Astrocyte (in vitro differentiated cells and primary cell): ENCODE measurements around the gene GAPVD1. TPM values are rescaled to one million over a fixed set of nuclear protein-coding genes. Genes with fewer than 3 reads are reported as not detected.

ENCODE experiments used
- DNase-seq: peaks from one replicate; pipeline ENCODE4 v3.0.0-alpha.2; 2010; ENCODE audit warnings: low read depth
- FAIRE-seq: peaks from 2 replicates; lab custom pipeline; 2011; peaks lifted over from hg19 to GRCh38; lab: Jason Lieb, UNC
- H2AFZ ChIP-seq: 2 replicates; pipeline ENCODE4 v1.6.0; 2012; ENCODE audit warnings: low read depth, low read length, inconsistent platforms
- H3K27ac ChIP-seq: 2 replicates; pipeline ENCODE4 v1.5.1; 2011; ENCODE audit warnings: low read depth, low read length, inconsistent platforms
- H3K27me3 ChIP-seq: 2 replicates; pipeline ENCODE4 v1.6.0; 2011; ENCODE audit warnings: low read length, inconsistent platforms; ENCODE audit not compliant: insufficient read depth
- H3K36me3 ChIP-seq: 2 replicates; pipeline ENCODE4 v1.5.1; 2011; ENCODE audit warnings: low read length, inconsistent platforms; ENCODE audit not compliant: insufficient read depth
- H3K4me1 ChIP-seq: 2 replicates; pipeline ENCODE4 v1.5.1; 2011; ENCODE audit warnings: low read length, inconsistent platforms; ENCODE audit not compliant: insufficient read depth
- H3K4me2 ChIP-seq: 2 replicates; pipeline ENCODE4 v1.6.0; 2012; ENCODE audit warnings: low read length, inconsistent platforms
- H3K4me3 ChIP-seq: 2 replicates; pipeline ENCODE4 v1.5.1; 2011; ENCODE audit warnings: low read depth, mild to moderate bottlenecking, low read length, inconsistent platforms; ENCODE audit not compliant: insufficient read depth
- H3K79me2 ChIP-seq: 2 replicates; pipeline ENCODE4 v1.6.0; 2012; ENCODE audit warnings: mild to moderate bottlenecking, low read length, inconsistent platforms; ENCODE audit not compliant: insufficient read depth
- H3K9ac ChIP-seq: 2 replicates; pipeline ENCODE4 v1.6.0; 2012; ENCODE audit warnings: mild to moderate bottlenecking, low read length, inconsistent platforms
- H3K9me3 ChIP-seq: 2 replicates; pipeline ENCODE4 v1.5.1; 2012; ENCODE audit warnings: low read depth, mild to moderate bottlenecking, low read length, inconsistent platforms; ENCODE audit not compliant: insufficient read depth
- H4K20me1 ChIP-seq: 2 replicates; pipeline ENCODE4 v1.6.0; 2012; ENCODE audit warnings: low read length, inconsistent platforms; ENCODE audit not compliant: insufficient read depth
- H3K27ac Mint-ChIP-seq: one replicate; pipeline ENCODE4 v1.8.0; 2021; ENCODE audit warnings: mild to moderate bottlenecking, mixed read lengths; ENCODE audit not compliant: unreplicated experiment
- H3K27me3 Mint-ChIP-seq: one replicate; pipeline ENCODE4 v1.8.0; 2021; ENCODE audit warnings: low read depth, mixed read lengths; ENCODE audit not compliant: unreplicated experiment
- H3K36me3 Mint-ChIP-seq: one replicate; pipeline ENCODE4 v1.8.0; 2021; ENCODE audit warnings: low read depth, mixed read lengths; ENCODE audit not compliant: unreplicated experiment
- H3K4me1 Mint-ChIP-seq: one replicate; pipeline ENCODE4 v1.8.0; 2021; ENCODE audit warnings: low read depth, mixed read lengths; ENCODE audit not compliant: unreplicated experiment
- H3K4me3 Mint-ChIP-seq: one replicate; pipeline ENCODE4 v1.8.0; 2021; ENCODE audit warnings: mild to moderate bottlenecking, moderate library complexity, mixed read lengths; ENCODE audit not compliant: unreplicated experiment
- H3K9me3 Mint-ChIP-seq: one replicate; pipeline ENCODE4 v1.8.0; 2021; ENCODE audit warnings: mild to moderate bottlenecking, mixed read lengths; ENCODE audit not compliant: unreplicated experiment
- CTCF ChIP-seq: IDR thresholded peaks from 2 replicates; pipeline ENCODE4 v1.5.1; 2011; ENCODE audit warnings: low read depth, mild to moderate bottlenecking, inconsistent platforms, low read length, moderate library complexity; ENCODE audit not compliant: insufficient read depth
- EZH2 ChIP-seq: IDR thresholded peaks from 2 replicates; pipeline ENCODE4 v1.6.1; 2012; ENCODE audit warnings: mild to moderate bottlenecking, low read length, inconsistent platforms; ENCODE audit not compliant: insufficient read depth
- total RNA-seq: library from RNA; stranded (reverse); gene quantifications from 2 replicates; pipeline ENCODE4 v1.2.1, GENCODE V29; 2021

Gene GAPVD1
- total RNA-seq, 1 donor from 2014 or later: 54.4 TPM

GRCh38 chr9:125359011-125359410, 97.4 kb downstream of the GAPVD1 start:
- Histone ChIP-seq H3K4me1 (no peaks in the 10 kb centered on the region), H3K9me3 (no peaks in the 10 kb centered on the region), H3K4me3 (no peak overlapping the region), H3K9ac (no peak overlapping the region), H3K27me3 (no peaks in the 10 kb centered on the region), H3K36me3 (peaks cover 59% of the 10 kb centered on the region), H3K79me2 (no peaks in the 10 kb centered on the region), H4K20me1 (peaks cover 12% of the 10 kb centered on the region), H2AFZ (no peak overlapping the region), H3K27ac (no peak overlapping the region), H3K4me2 (no peak overlapping the region)
- Mint-ChIP-seq H3K9me3 (no peaks in the 10 kb centered on the region), H3K27ac (no peak overlapping the region), H3K4me3 (no peak overlapping the region), H3K27me3 (no peaks in the 10 kb centered on the region), H3K4me1 (no peaks in the 10 kb centered on the region), H3K36me3 (peaks cover 7% of the 10 kb centered on the region)
- no peak for FAIRE-seq
- DNase-seq: no peak
- TF ChIP-seq CTCF (no peak), EZH2 (no peak)

- H4K20me1 ChIP-seq: peaks cover 12% of the 10 kb centered on the region
- DNase-seq: no peak
- H3K4me3 ChIP-seq: no peak overlapping the region
- no peak overlapping the region for H3K9ac ChIP-seq
- peaks cover 47% of the 10 kb centered on the region for H3K36me3 ChIP-seq
- Mint-ChIP-seq H3K4me3 (no peak overlapping the region), H3K27me3 (no peaks in the 10 kb centered on the region), H3K36me3 (peaks cover 7% of the 10 kb centered on the region), H3K27ac (no peak overlapping the region), H3K9me3 (no peaks in the 10 kb centered on the region), H3K4me1 (no peaks in the 10 kb centered on the region)
- no peak overlapping the region for H2AFZ ChIP-seq
- no peak for FAIRE-seq
- H3K79me2 ChIP-seq: no peaks in the 10 kb centered on the region
- no peaks in the 10 kb centered on the region for H3K9me3 ChIP-seq
- H3K4me1 ChIP-seq: no peaks in the 10 kb centered on the region
- no peak overlapping the region for H3K27ac ChIP-seq
- H3K4me2 ChIP-seq: no peak overlapping the region
- no peaks in the 10 kb centered on the region for H3K27me3 ChIP-seq
- TF ChIP-seq CTCF: no peak
- TF ChIP-seq EZH2: no peak
These were observed 99.0 kb downstream of the GAPVD1 start for GRCh38 chr9:125360601-125361000.

- Histone ChIP-seq H3K9me3 (no peaks in the 10 kb centered on the region), H3K4me1 (no peaks in the 10 kb centered on the region), H3K9ac (no peak overlapping the region), H4K20me1 (peaks cover 12% of the 10 kb centered on the region), H3K36me3 (peaks cover 39% of the 10 kb centered on the region), H3K4me3 (no peak overlapping the region), H3K27ac (no peak overlapping the region), H3K79me2 (no peaks in the 10 kb centered on the region), H3K4me2 (no peak overlapping the region), H3K27me3 (no peaks in the 10 kb centered on the region), H2AFZ (no peak overlapping the region)
- no peaks in the 10 kb centered on the region for H3K9me3 Mint-ChIP-seq
- DNase-seq (no peak), FAIRE-seq (no peak)
- H3K27ac Mint-ChIP-seq: no peak overlapping the region
- H3K36me3 Mint-ChIP-seq: peaks cover 2% of the 10 kb centered on the region
- TF ChIP-seq EZH2 (no peak), CTCF (peak; percentile 22)
- no peaks in the 10 kb centered on the region for H3K4me1 Mint-ChIP-seq
- no peak overlapping the region for H3K4me3 Mint-ChIP-seq
- no peaks in the 10 kb centered on the region for H3K27me3 Mint-ChIP-seq
These were observed 100.4 kb downstream of the GAPVD1 start for GRCh38 chr9:125361837-125362531.
